Gastrocnemius medialis (tissue), 4 donors: Measurements from ENCODE around the gene LTBP1.

ENCODE experiments used
- POLR2A ChIP-seq, 2 donors: fragments of 450-650 bp; IDR thresholded peaks; one replicate each; pipeline ENCODE4 v1.6.1; 2017; ENCODE audit warnings: antibody characterized with exemption in 2 of 2, mild to moderate bottlenecking in 2 of 2, moderate library complexity in 2 of 2
- TF ChIP-seq, protein P1 (sequence below), 5 experiments: fragments of 450-650 bp in 3 of 5; fragments of 200-600 bp in 2 of 5; sonication (generic) in 2 of 5; IDR thresholded peaks in 4 of 5; conservative IDR thresholded peaks in 1 of 5; 1 replicate in 4 of 5; 2 replicates in 1 of 5; pipeline ENCODE4 v1.5.1; 2016 to 2019; ENCODE audit warnings: antibody characterized with exemption in 5 of 5, mild to moderate bottlenecking in 3 of 5, moderate library complexity in 3 of 5

DNA sequence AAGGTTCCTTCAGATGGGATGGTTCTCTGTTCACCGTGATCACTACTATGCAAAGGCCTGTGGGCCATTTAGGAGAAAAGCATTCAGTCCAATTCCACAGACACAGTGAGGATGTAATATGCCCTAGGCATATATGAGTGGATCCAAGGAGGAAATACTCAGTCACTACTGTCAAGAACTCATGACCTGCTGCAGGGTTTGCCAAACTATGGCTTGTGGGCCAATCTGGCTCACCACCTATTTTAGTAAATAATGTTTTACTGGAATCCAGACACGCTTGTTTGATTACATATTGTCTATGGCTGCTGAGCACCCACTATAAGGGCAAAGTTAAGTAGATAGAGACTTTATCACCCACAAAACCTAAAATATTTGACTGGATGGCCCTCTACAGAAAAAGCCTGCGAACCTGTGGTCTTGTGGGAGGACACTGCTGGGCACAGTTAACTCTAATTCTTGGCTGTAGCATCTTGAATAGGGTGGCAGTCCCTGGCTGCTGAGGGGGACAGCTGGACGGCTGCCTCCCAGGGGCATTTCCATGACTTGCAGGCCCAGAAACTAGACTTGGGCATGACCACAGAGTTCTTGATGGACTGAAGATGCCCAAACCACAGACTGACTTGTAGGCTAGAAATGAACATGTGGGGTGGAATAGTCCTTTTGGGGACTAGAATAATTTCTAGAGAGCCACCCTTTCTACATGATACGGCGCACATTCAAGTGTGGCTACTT is 20.6 kb upstream of the LTBP1 start:
- TF ChIP-seq POLR2A (IDR thresholded peaks at IDR 0.05): no peak
- TF ChIP-seq, protein P1, sequence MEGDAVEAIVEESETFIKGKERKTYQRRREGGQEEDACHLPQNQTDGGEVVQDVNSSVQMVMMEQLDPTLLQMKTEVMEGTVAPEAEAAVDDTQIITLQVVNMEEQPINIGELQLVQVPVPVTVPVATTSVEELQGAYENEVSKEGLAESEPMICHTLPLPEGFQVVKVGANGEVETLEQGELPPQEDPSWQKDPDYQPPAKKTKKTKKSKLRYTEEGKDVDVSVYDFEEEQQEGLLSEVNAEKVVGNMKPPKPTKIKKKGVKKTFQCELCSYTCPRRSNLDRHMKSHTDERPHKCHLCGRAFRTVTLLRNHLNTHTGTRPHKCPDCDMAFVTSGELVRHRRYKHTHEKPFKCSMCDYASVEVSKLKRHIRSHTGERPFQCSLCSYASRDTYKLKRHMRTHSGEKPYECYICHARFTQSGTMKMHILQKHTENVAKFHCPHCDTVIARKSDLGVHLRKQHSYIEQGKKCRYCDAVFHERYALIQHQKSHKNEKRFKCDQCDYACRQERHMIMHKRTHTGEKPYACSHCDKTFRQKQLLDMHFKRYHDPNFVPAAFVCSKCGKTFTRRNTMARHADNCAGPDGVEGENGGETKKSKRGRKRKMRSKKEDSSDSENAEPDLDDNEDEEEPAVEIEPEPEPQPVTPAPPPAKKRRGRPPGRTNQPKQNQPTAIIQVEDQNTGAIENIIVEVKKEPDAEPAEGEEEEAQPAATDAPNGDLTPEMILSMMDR (IDR thresholded peaks at IDR 0.05 in 4 of 5, conservative IDR thresholded peaks at IDR 0.05 in 1 of 5): no peak
